Measurements from ENCODE around the gene SHKBP1. TPM values are rescaled to one million over a fixed set of nuclear protein-coding genes. Genes with fewer than 3 reads are reported as not detected.

The SHKBP1 gene
- total and polyA plus RNA-seq, 2 donors (not counting 1 experiment from before 2014, with no cell fraction given) = 179 to 227 TPM

DNA sequence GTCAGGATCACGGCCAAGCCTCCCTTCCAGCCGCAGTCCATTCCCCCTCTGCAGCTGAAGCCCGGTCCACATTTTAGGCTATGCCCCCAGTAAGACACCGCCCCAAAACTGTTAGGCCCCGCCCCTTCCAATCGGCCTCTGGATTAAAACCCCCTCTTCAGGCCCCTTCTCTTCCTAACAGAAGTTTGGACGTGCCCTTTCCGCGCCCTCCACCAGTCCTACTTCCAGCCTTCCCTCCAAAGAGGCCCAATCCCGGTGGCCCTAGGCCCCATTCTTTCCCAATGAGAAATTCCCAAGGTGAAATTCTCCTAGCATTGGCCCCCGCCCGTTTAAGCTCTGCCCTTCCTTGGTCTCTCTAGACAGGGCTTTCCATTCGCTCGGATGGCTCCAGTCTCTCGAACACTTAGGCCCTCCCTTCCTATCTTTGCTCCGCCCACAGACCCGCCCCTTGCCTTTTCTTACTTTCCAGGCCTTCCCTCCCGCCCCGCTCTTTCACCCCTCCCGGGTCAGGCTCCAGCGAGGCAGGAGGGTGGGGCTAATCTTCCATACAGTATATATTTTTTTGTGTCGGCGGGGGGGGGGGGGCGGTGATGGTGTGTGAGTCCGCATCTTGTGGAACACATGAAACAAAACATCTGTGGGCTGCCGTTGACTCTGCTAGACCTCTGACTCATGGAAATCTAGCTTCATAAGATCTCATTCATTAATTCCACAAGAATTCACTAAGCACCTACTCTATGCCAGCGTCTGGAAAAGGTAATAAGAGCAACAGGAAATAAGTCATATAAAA lies 38.1 kb downstream of the SHKBP1 start:
- ChIA-PET CTCF (interaction anchor here (1.4 to 4.5 kb wide), 4 partner anchors 9 to 20 kb away, joined by 4 to 37 read pairs (median 10); partner anchors contain the start of gene LTBP4), POLR2A (no interaction called here)
- H4K20me1 ChIP-seq (ENCODE audit: control insufficient read depth, insufficient read depth, low read length, poor library complexity, severe bottlenecking) = no peaks in the 10 kb centered on the region
- no peak overlapping the region for H3K27ac ChIP-seq (ENCODE audit: low read length in 2 of 2)
- Mint-ChIP-seq H3K9me3 (ENCODE audit: insufficient read depth) (no peaks in the 10 kb centered on the region), H3K4me1 (peaks cover 35% of the 10 kb centered on the region), H3K27me3 (no peaks in the 10 kb centered on the region), H3K4me3 (peak overlapping the region; percentile 93), H3K27ac (peak overlapping the region; percentile 89)
- WGBS (ENCODE audit: insufficient coverage) = 21% methylated on average over 15 of the region's 27 CpGs
- TF ChIP-seq EZH2 (IDR thresholded peaks at IDR 0.05; ENCODE audit: borderline replicate concordance, insufficient read depth, low read depth, low read length, poor library complexity, severe bottlenecking) (no peak), CTCF (IDR thresholded peaks at IDR 0.05) (no peak)
- no peaks in the 10 kb centered on the region for H3K79me2 ChIP-seq (ENCODE audit: control insufficient read depth, insufficient read depth, low read length)
- H3K9me3 ChIP-seq (ENCODE audit: control extremely low read depth in 1 of 3, control insufficient read depth in 2 of 3, insufficient read depth in 1 of 3, low read length in 2 of 3) = peaks cover 0 to 13% (median 0%) of the 10 kb centered on the region in 3 donors
- H3K4me2 ChIP-seq (replicated peaks; ENCODE audit: low read depth, low read length, poor library complexity, severe bottlenecking) = peak overlapping the region; percentile 97
- ATAC-seq (ENCODE audit: low read depth) (no peak), DNase-seq (peak; percentile 69)
- H3K36me3 ChIP-seq (replicated peaks in 1 of 2; ENCODE audit: control extremely low read depth in 1 of 2, control insufficient read depth in 1 of 2, extremely low read depth in 1 of 2, insufficient read depth in 2 of 2, low read length in 1 of 2) = peaks cover 0 to 4% of the 10 kb centered on the region in 2 experiments
- intact Hi-C loops (cut with micrococcal nuclease) = loop anchor here (1.0 to 10.0 kb wide), 3 partner anchors 45 to 182 kb away; partner anchors contain the start of genes COQ8B, EGLN2 and ITPKC
- H3K4me1 ChIP-seq (ENCODE audit: control insufficient read depth in 2 of 2, insufficient read depth in 2 of 2, low read length in 2 of 2) = peaks cover 20 to 33% of the 10 kb centered on the region in 2 donors
- peak overlapping the region in 4 of 5 experiments; percentile 70 to 94 (median 76) for H3K4me3 ChIP-seq (ENCODE audit: control extremely low read depth in 1 of 5, extremely low read depth in 1 of 5, insufficient read depth in 1 of 5, low read depth in 2 of 5, low read length in 4 of 5)
- peak overlapping the region; percentile 80 for H3K9ac ChIP-seq (ENCODE audit: low read length)
- no peaks in the 10 kb centered on the region for H3K27me3 ChIP-seq (replicated peaks in 1 of 4; ENCODE audit: control extremely low read depth in 1 of 4, control insufficient read depth in 3 of 4, insufficient read depth in 4 of 4, low read length in 3 of 4)
- peak overlapping the region; percentile 95 for H2AFZ ChIP-seq (ENCODE audit: insufficient read depth, low read depth, low read length, poor library complexity, severe bottlenecking)

DNA sequence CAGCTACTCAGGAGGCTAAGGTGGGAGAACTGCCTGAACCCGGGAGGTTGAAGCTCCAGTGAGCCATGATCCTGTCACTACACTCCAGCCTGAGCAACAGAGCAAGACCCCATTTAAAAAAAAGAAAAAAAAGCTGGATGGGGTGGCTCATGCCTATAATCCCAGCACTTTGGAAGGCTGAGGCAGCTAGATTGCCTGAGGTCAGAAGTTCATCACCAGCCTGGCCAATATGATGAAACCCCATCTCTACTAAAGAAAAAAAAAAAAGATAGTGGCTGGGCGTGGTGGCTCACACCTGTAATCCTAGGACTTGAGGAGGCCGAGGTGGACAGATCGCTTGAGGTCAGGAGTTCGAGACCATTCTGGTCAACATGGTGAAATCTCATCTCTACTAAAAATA lies 39.5 kb downstream of the SHKBP1 start:
- no peaks in the 10 kb centered on the region for H3K27me3 Mint-ChIP-seq
- H3K27ac Mint-ChIP-seq = no peak overlapping the region
- Histone ChIP-seq H3K27ac (ENCODE audit: low read length in 2 of 2) (no peak overlapping the region), H3K27me3 (replicated peaks in 1 of 4; ENCODE audit: control extremely low read depth in 1 of 4, control insufficient read depth in 3 of 4, insufficient read depth in 4 of 4, low read length in 3 of 4) (no peaks in the 10 kb centered on the region), H3K4me1 (ENCODE audit: control insufficient read depth in 2 of 2, insufficient read depth in 2 of 2, low read length in 2 of 2) (peaks cover 11 to 20% of the 10 kb centered on the region in 2 donors), H3K36me3 (replicated peaks in 1 of 2; ENCODE audit: control extremely low read depth in 1 of 2, control insufficient read depth in 1 of 2, extremely low read depth in 1 of 2, insufficient read depth in 2 of 2, low read length in 1 of 2) (peaks cover 0 to 5% of the 10 kb centered on the region in 2 experiments), H2AFZ (ENCODE audit: insufficient read depth, low read depth, low read length, poor library complexity, severe bottlenecking) (no peak overlapping the region), H3K79me2 (ENCODE audit: control insufficient read depth, insufficient read depth, low read length) (no peaks in the 10 kb centered on the region), H3K4me2 (replicated peaks; ENCODE audit: low read depth, low read length, poor library complexity, severe bottlenecking) (no peak overlapping the region), H3K9ac (ENCODE audit: low read length) (no peak overlapping the region), H4K20me1 (ENCODE audit: control insufficient read depth, insufficient read depth, low read length, poor library complexity, severe bottlenecking) (no peaks in the 10 kb centered on the region), H3K9me3 (ENCODE audit: control extremely low read depth in 1 of 3, control insufficient read depth in 2 of 3, insufficient read depth in 1 of 3, low read length in 2 of 3) (peaks cover 0 to 9% (median 0%) of the 10 kb centered on the region in 3 donors), H3K4me3 (ENCODE audit: control extremely low read depth in 1 of 5, extremely low read depth in 1 of 5, insufficient read depth in 1 of 5, low read depth in 2 of 5, low read length in 4 of 5) (no peak overlapping the region)
- intact Hi-C loops (cut with micrococcal nuclease) = loop anchor here (10.0 kb wide), 1 partner anchor 99 kb away; the partner anchor contains the start of genes COQ8B and ITPKC
- H3K9me3 Mint-ChIP-seq (ENCODE audit: insufficient read depth) = no peaks in the 10 kb centered on the region
- TF ChIP-seq CTCF (IDR thresholded peaks at IDR 0.05) = no peak
- TF ChIP-seq EZH2 (IDR thresholded peaks at IDR 0.05; ENCODE audit: borderline replicate concordance, insufficient read depth, low read depth, low read length, poor library complexity, severe bottlenecking) = no peak
- peaks cover 24% of the 10 kb centered on the region for H3K4me1 Mint-ChIP-seq
- no peak overlapping the region for H3K4me3 Mint-ChIP-seq
- ChIA-PET CTCF (interaction anchor here (1.1 to 4.5 kb wide), 3 partner anchors 16 to 152 kb away, joined by 4 to 37 read pairs (median 6); partner anchors contain the start of gene LTBP4), POLR2A (interaction anchor here (0.7 kb wide), 1 partner anchor 190 kb away, joined by 3 read pairs; no protein-coding TSS in a partner anchor)
- ATAC-seq (ENCODE audit: low read depth) (no peak), DNase-seq (no peak)
- 88% methylated on average over 4 of the region's 5 CpGs for WGBS (ENCODE audit: insufficient coverage)
